Stomach (tissue), 4 donors: ENCODE results near the gene PKIB.
A peak's percentile ranks its signal among the peaks of the same experiment; 100 is the strongest.

Experiments used
- CTCF ChIP-seq, 7 experiments: fragments of 450-650 bp in 4 of 7; fragments of 200-600 bp in 3 of 7; sonication (generic) in 3 of 7; IDR thresholded peaks; one replicate each; pipeline ENCODE4 v1.5.1; 2016 to 2019; ENCODE audit warnings: antibody characterized with exemption in 7 of 7, control low read depth in 2 of 7, mild to moderate bottlenecking in 1 of 7
- POLR2A ChIP-seq, 4 donors: fragments of 450-650 bp; IDR thresholded peaks; one replicate each; pipeline ENCODE4 v1.6.1; 2016; ENCODE audit warnings: antibody characterized with exemption in 4 of 4, control low read depth in 2 of 4, mild to moderate bottlenecking in 1 of 4, moderate library complexity in 1 of 4

GRCh38 chr6:122609881-122610689 lies at the start of gene PKIB:
- TF ChIP-seq CTCF (IDR thresholded peaks at IDR 0.05) (peak in 2 of 7 experiments; percentile 6 to 35), POLR2A (IDR thresholded peaks at IDR 0.05) (peak in 1 of 4 donors; percentile 81)
